Fibroblast of skin of scalp (primary cell): ENCODE measurements around the gene TMEM81.

Experiments
- DNase-seq: peaks from one replicate; pipeline ENCODE4 v3.0.0-alpha.2; 2013

TMEM81 gene

DNA sequence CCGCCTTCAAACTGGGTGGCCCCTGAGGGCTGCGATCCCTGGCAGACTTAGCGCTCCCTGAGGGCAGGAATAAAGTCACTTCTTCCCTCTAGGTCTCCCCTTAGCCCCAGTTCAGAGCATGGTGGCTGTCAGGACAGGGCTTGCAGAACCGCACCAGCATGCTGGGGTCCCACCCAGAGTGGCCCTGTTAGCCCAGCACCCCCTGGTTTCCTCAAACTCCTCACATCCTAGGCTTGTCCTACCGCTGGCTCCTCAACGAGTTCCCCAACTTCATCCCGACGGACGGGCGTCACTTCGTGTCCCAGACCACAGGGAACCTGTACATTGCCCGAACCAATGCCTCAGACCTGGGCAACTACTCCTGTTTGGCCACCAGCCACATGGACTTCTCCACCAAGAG lies 25.4 kb downstream of the TMEM81 start:
- DNase-seq, result no peak

- DNase-seq, result no peak
Observed at GRCh38 chr1:205057808-205058575, 26.3 kb downstream of the TMEM81 start.

- DNase-seq, result no peak
Observed at GRCh38 chr1:205056956-205057568, 27.2 kb downstream of the TMEM81 start.

GRCh38 chr1:205056188-205056611 lies 28.1 kb downstream of the TMEM81 start:
- no peak for DNase-seq

- no peak for DNase-seq
Observed at GRCh38 chr1:205054013-205054412, 30.2 kb downstream of the TMEM81 start.

GRCh38 chr1:205053296-205053695 lies 31.0 kb downstream of the TMEM81 start:
- DNase-seq, result no peak

- DNase-seq, result no peak
Observed at GRCh38 chr1:205052690-205053089, 31.6 kb downstream of the TMEM81 start.

- no peak for DNase-seq
Observed at GRCh38 chr1:205049479-205049878, 34.8 kb downstream of the TMEM81 start.

- DNase-seq, result no peak
Observed at GRCh38 chr1:205048382-205048781, 35.9 kb downstream of the TMEM81 start.

GRCh38 chr1:205047764-205048231 lies 36.5 kb downstream of the TMEM81 start:
- no peak for DNase-seq

GRCh38 chr1:205046870-205047269 lies 37.4 kb downstream of the TMEM81 start:
- DNase-seq, result no peak

DNA sequence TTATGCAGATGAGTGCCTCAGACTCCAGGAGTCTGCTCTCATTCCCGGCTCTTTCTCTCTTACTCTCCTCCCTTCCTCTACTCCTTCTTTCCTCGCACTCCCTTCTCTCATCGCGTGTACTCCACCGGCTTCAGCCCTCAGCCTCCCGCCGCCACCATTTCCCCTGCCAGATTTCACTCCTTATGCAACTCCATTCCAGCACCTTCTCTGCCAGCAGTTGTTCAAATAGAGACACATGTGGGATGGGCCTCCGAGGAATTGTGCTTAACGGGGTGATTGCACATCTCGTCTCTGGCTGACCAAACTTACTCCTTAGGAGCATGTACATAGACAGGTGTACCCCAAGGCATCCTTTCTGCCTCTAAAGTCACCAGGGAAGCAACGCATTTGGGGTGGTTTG lies 39.1 kb downstream of the TMEM81 start:
- DNase-seq, result no peak

- no peak for DNase-seq
Observed at GRCh38 chr1:205044741-205045140, 39.5 kb downstream of the TMEM81 start.

GRCh38 chr1:205043866-205044265 lies 40.4 kb downstream of the TMEM81 start:
- DNase-seq, result no peak

DNA sequence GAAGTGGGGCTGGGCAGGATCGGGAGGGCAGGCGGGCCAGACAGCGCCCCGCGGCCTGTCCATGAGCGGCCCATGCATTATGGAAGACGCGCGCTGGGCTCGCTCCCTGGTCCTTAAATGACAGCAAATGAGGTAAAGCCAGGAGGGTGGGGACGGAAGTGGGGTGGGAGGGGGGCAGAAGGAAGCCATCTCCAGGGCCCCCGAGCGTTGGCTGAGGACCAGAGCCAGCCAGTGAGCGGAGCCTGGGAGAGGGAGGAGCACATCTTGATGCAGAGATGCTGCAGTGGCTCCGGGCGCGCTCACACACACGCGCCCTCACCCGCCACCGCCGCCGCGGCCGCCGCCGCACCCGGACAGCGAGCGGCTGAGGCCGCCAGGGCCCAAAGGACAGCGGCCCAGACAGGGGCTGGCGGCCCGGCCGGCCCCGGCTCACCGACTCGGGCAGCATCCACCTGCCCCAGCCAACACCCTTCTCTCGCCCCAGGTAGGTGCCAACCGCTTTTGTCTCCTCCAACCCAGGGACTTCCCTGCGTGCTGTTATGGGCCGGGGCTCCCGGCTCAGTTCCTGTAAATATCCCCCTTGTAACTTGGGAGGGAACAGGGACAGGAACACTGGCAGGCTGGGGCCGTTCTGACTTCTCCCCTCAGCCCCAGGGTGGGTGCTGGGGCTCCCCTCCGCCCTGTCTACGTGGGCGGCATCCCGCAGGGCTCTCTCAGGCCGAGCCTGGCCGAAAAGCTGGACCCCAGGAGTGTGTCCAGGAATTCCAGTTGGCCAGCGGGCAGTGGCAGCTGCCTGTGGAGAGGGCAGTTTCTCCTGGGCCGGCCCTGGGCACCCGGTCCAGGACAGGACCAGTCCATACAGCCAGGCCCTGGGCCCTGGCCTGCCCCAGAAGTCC lies 41.1 kb downstream of the TMEM81 start, which contains the start of gene CNTN2:
Gene CNTN2, plus strand, starts transcription at position 302 of the 896 bp plus-strand sequence. CDS start 9,974 bp downstream, outside the sequence.
- no peak for DNase-seq

- no peak for DNase-seq
Observed at GRCh38 chr1:205041998-205042910, 42.0 kb downstream of the TMEM81 start.

GRCh38 chr1:205041001-205041715 lies 43.1 kb downstream of the TMEM81 start:
- no peak for DNase-seq

GRCh38 chr1:205038132-205038786 lies 46.0 kb downstream of the TMEM81 start:
- DNase-seq, result no peak

- no peak for DNase-seq
Observed at GRCh38 chr1:205037539-205037938, 46.7 kb downstream of the TMEM81 start.
